Endothelial cell of umbilical vein (primary cell): ENCODE data around the gene EML1. TPM values are rescaled to one million over a fixed set of nuclear protein-coding genes. Genes with fewer than 3 reads are reported as not detected.

Experiments used
- BruUV-seq: library from RNA; stranded (reverse); fragments of 400-500 nt; replicated peaks from 2 replicates; lab custom pipeline; 2021; lab: Mats Ljungman, UMichigan
- CTCF ChIA-PET: fragments of 300-600, 350-600 bp; sonication (Branson Sonifier 250); formaldehyde crosslinking; loops from one replicate; lab custom pipeline; 2021; ENCODE audit warnings: antibody characterized with exemption, inconsistent platforms; lab: Charles Lee
- POLR2A ChIA-PET: fragments of 300-600, 350-600 bp; sonication (Branson Sonifier 250); formaldehyde crosslinking; loops from one replicate; lab custom pipeline; 2021; ENCODE audit warnings: antibody characterized with exemption, inconsistent platforms; lab: Charles Lee
- DNase-seq: peaks from one replicate; pipeline ENCODE4 v3.0.0-alpha.2; 2011; ENCODE audit warnings: low read depth, low spot score
- FAIRE-seq: peaks from 2 replicates; lab custom pipeline; 2011; peaks lifted over from hg19 to GRCh38; lab: Jason Lieb, UNC
- H2AFZ ChIP-seq: 2 replicates; pipeline ENCODE4 v1.6.0; 2012; ENCODE audit warnings: low read depth, low read length, control low read depth, inconsistent platforms
- H3K27ac ChIP-seq: 2 replicates; pipeline ENCODE4 v1.5.1; 2011; ENCODE audit warnings: low read depth, mild to moderate bottlenecking, control low read depth, low read length, moderate library complexity; ENCODE audit not compliant: insufficient read depth
- H3K27me3 ChIP-seq, 2 experiments: 2 replicates each; pipeline versions ENCODE4 v1.6.0 to v1.6.1; 2011; ENCODE audit warnings: low read length in 2 of 2, mixed read lengths in 1 of 2; ENCODE audit not compliant: control insufficient read depth in 2 of 2, insufficient read depth in 2 of 2
- H3K36me3 ChIP-seq, 2 experiments: 2 replicates in 1 of 2; 3 replicates in 1 of 2; pipeline ENCODE4 v1.5.1; 2011; ENCODE audit warnings: low read length in 2 of 2, mild to moderate bottlenecking in 1 of 2, moderate library complexity in 1 of 2; ENCODE audit not compliant: control insufficient read depth in 2 of 2, insufficient read depth in 2 of 2; ENCODE audit errors: extremely low read depth in 1 of 2
- H3K4me1 ChIP-seq: 3 replicates; pipeline ENCODE4 v1.5.1; 2011; ENCODE audit warnings: mild to moderate bottlenecking, low read length; ENCODE audit not compliant: control insufficient read depth, insufficient read depth; ENCODE audit errors: extremely low read depth
- H3K4me2 ChIP-seq: 2 replicates; pipeline ENCODE4 v1.6.1; 2011; ENCODE audit warnings: low read length, control low read depth, mixed read lengths; ENCODE audit not compliant: insufficient read depth
- H3K4me3 ChIP-seq, 3 experiments: fragments of 200-600 bp in 1 of 3; sonication (generic), shearing (Covaris generic) in 1 of 3; replicated peaks in 1 of 3; 2 replicates each; pipeline ENCODE4 v1.5.1; 2011 to 2016; ENCODE audit warnings: control low read depth in 3 of 3, low read length in 3 of 3, mild to moderate bottlenecking in 2 of 3, inconsistent platforms in 1 of 3, low read depth in 1 of 3, moderate library complexity in 1 of 3; ENCODE audit not compliant: insufficient read depth in 1 of 3
- H3K79me2 ChIP-seq: 2 replicates; pipeline ENCODE4 v1.6.0; 2012; ENCODE audit warnings: low read length, inconsistent platforms; ENCODE audit not compliant: control insufficient read depth, insufficient read depth
- H3K9ac ChIP-seq: replicated peaks from 2 replicates; pipeline ENCODE3; 2011; ENCODE audit warnings: low read length, control low read depth; ENCODE audit not compliant: insufficient read depth; ENCODE audit errors: extremely low read depth
- H3K9me1 ChIP-seq: replicated peaks from 3 replicates; pipeline ENCODE4 v1.6.0; 2011; ENCODE audit warnings: mild to moderate bottlenecking, low read length; ENCODE audit not compliant: control insufficient read depth, insufficient read depth; ENCODE audit errors: extremely low read depth
- H3K9me3 ChIP-seq: replicated peaks from 2 replicates; pipeline ENCODE4 v1.5.1; 2012; ENCODE audit warnings: low read length, inconsistent platforms; ENCODE audit not compliant: control insufficient read depth, insufficient read depth
- H4K20me1 ChIP-seq: replicated peaks from 2 replicates; pipeline ENCODE3; 2011; ENCODE audit warnings: mild to moderate bottlenecking, low read length; ENCODE audit not compliant: control insufficient read depth, insufficient read depth; ENCODE audit errors: extremely low read depth
- FOS ChIP-seq: IDR thresholded peaks from 2 replicates; pipeline ENCODE4 v1.6.1; 2011; ENCODE audit warnings: mild to moderate bottlenecking, low read length, moderate library complexity, borderline replicate concordance; ENCODE audit not compliant: insufficient read depth
- GATA2 ChIP-seq: IDR thresholded peaks from 2 replicates; pipeline ENCODE4 v1.7.0; 2011; ENCODE audit warnings: low read depth, mild to moderate bottlenecking, moderate library complexity, mixed read lengths, low read length; ENCODE audit not compliant: insufficient read length, insufficient read depth
- MYC ChIP-seq: IDR thresholded peaks from one replicate; pipeline ENCODE4 v1.6.1; 2011; ENCODE audit warnings: mild to moderate bottlenecking, low read depth, low read length
- POLR2A ChIP-seq: IDR thresholded peaks from 2 replicates; pipeline ENCODE4 v1.6.1; 2012; ENCODE audit warnings: low read depth, mild to moderate bottlenecking, control low read depth, low read length
- POLR2AphosphoS5 ChIP-seq: IDR thresholded peaks from 2 replicates; pipeline ENCODE4 v1.6.1; 2012; ENCODE audit warnings: low read depth, mild to moderate bottlenecking, control low read depth, low read length, moderate library complexity; ENCODE audit not compliant: insufficient read depth
- dilution Hi-C: fragments of 300-500 bp; cut with MboI; formaldehyde crosslinking; loops from one replicate; pipeline ENCODE4 v1.15.0; 2019; ENCODE audit warnings: low sequenced_read_pairs; ENCODE audit not compliant: extremely low pct_ligation_motif_present
- intact Hi-C: fragments of 100-400 bp; cut with micrococcal nuclease; formaldehyde crosslinking; loops from one replicate; pipeline ENCODE4 v1.10.0; 2022
- polyA plus RNA-seq, 4 experiments: library from polyadenylated mRNA; depleted of rRNA in 3 of 4; stranded (reverse) in 3 of 4; unstranded in 1 of 4; fragments of >200 nt; gene quantifications; 2 replicates each; pipeline versions ENCODE4 v1.2.1 to v1.2.3, GENCODE V29; 2011 to 2012; ENCODE audit warnings: missing spikeins in 1 of 4
- total RNA-seq: library from RNA; stranded (reverse); gene quantifications from 2 replicates; pipeline ENCODE4 v1.2.3, GENCODE V29; 2021
- TF ChIP-seq, protein P1 (sequence below), 2 donors: IDR thresholded peaks; 1 replicate in 1 of 2; 2 replicates in 1 of 2; pipeline ENCODE4 v1.5.1; 2011; ENCODE audit warnings: low read length in 2 of 2, mild to moderate bottlenecking in 2 of 2, moderate library complexity in 2 of 2, control low read depth in 1 of 2, inconsistent platforms in 1 of 2, low read depth in 1 of 2; ENCODE audit not compliant: insufficient read depth in 1 of 2; ENCODE audit errors: extremely low read depth in 1 of 2
- TF ChIP-seq, protein P2 (sequence below): IDR thresholded peaks from 2 replicates; pipeline ENCODE4 v1.6.1; 2011; ENCODE audit not compliant: insufficient read depth, insufficient read length

The EML1 gene
- total and polyA plus RNA-seq, 2 donors (not counting 3 experiments of a cell fraction or from before 2014, with no cell fraction given), result 22.9 to 33.0 TPM

DNA sequence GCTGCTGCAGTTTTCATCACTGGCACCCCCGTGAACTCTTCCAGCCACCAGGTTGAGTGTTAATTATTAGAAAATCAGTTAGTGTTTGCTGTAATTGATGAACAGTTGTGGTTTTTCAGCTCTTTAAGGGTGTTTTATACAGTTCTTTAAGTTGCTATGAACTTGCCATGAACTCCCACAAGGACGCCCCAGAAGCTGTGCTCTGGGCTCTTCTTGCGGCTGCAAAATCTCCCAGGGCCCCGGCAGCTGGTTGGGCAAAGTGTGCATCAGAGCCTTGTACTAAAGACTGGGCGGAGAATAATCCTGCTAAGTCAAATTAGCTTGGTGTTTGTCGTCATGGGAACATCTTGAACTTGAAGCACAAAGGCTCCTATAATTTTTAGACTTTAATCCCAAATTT lies 82.2 kb downstream of the EML1 start:
- dilution Hi-C loops (no loop called here), intact Hi-C loops (no loop called here)
- CTCF ChIA-PET, result interaction anchor here (1.2 to 3.8 kb wide), 2 partner anchors 24 to 145 kb away, joined by 4 to 17 read pairs; no protein-coding TSS in a partner anchor

More for the DNA sequence above, 82.2 kb downstream of the EML1 start:
- Histone ChIP-seq H3K27me3 (no peaks in the 10 kb centered on the region), H3K79me2 (no peaks in the 10 kb centered on the region), H3K9me1 (no peaks in the 10 kb centered on the region), H3K4me2 (no peak overlapping the region), H3K4me3 (no peak overlapping the region), H3K4me1 (no peaks in the 10 kb centered on the region), H3K9me3 (no peaks in the 10 kb centered on the region), H2AFZ (no peak overlapping the region), H3K9ac (no peak overlapping the region), H4K20me1 (no peaks in the 10 kb centered on the region), H3K36me3 (peaks cover 0 to 3% of the 10 kb centered on the region in 2 experiments), H3K27ac (no peak overlapping the region)
- POLR2A ChIA-PET, result interaction anchor here (0.6 kb wide), 1 partner anchor 51 kb away, joined by 3 read pairs; no protein-coding TSS in a partner anchor
- FAIRE-seq (no peak), DNase-seq (no peak)
- BruUV-seq, result no TSS peak
- TF ChIP-seq, protein P1, sequence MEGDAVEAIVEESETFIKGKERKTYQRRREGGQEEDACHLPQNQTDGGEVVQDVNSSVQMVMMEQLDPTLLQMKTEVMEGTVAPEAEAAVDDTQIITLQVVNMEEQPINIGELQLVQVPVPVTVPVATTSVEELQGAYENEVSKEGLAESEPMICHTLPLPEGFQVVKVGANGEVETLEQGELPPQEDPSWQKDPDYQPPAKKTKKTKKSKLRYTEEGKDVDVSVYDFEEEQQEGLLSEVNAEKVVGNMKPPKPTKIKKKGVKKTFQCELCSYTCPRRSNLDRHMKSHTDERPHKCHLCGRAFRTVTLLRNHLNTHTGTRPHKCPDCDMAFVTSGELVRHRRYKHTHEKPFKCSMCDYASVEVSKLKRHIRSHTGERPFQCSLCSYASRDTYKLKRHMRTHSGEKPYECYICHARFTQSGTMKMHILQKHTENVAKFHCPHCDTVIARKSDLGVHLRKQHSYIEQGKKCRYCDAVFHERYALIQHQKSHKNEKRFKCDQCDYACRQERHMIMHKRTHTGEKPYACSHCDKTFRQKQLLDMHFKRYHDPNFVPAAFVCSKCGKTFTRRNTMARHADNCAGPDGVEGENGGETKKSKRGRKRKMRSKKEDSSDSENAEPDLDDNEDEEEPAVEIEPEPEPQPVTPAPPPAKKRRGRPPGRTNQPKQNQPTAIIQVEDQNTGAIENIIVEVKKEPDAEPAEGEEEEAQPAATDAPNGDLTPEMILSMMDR (IDR thresholded peaks at IDR 0.05; ENCODE audit: extremely low read depth in 1 of 2, insufficient read depth in 1 of 2, low read depth in 1 of 2, low read length in 2 of 2), result no peak
- TF ChIP-seq, protein P2, sequence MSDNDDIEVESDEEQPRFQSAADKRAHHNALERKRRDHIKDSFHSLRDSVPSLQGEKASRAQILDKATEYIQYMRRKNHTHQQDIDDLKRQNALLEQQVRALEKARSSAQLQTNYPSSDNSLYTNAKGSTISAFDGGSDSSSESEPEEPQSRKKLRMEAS, result no peak
- no peak for TF ChIP-seq MYC
- no peak for TF ChIP-seq POLR2AphosphoS5
- no peak for TF ChIP-seq FOS
- no peak for TF ChIP-seq GATA2
- TF ChIP-seq POLR2A, result no peak
